ENCODE measurements around the gene HUNK. TPM values are rescaled to one million over a fixed set of nuclear protein-coding genes. Genes with fewer than 3 reads are reported as not detected.

Gene HUNK
- total and polyA plus RNA-seq, 2 donors (not counting 1 experiment from before 2014, with no cell fraction given), result 0.01 to 0.07 TPM

- Mint-ChIP-seq H3K9me3 (ENCODE audit: insufficient read depth) (peaks cover 2% of the 10 kb centered on the region), H3K27ac (no peak overlapping the region), H3K27me3 (peaks cover 24% of the 10 kb centered on the region), H3K4me1 (no peaks in the 10 kb centered on the region), H3K4me3 (no peak overlapping the region)
- no peak overlapping the region for H2AFZ ChIP-seq (ENCODE audit: insufficient read depth, low read depth, low read length, poor library complexity, severe bottlenecking)
- no peaks in the 10 kb centered on the region for H3K4me1 ChIP-seq (ENCODE audit: control insufficient read depth in 2 of 2, insufficient read depth in 2 of 2, low read length in 2 of 2)
- no peaks in the 10 kb centered on the region for H3K9me3 ChIP-seq (ENCODE audit: control extremely low read depth in 1 of 3, control insufficient read depth in 2 of 3, insufficient read depth in 1 of 3, low read length in 2 of 3)
- ChIA-PET POLR2A (interaction anchor here (0.7 kb wide), 1 partner anchor 172 kb away, joined by 3 read pairs; no protein-coding TSS in a partner anchor), CTCF (no interaction called here)
- DNase-seq (no peak), ATAC-seq (ENCODE audit: low read depth) (no peak)
- peaks cover 0 to 7% (median 0%) of the 10 kb centered on the region in 4 experiments for H3K27me3 ChIP-seq (replicated peaks in 1 of 4; ENCODE audit: control extremely low read depth in 1 of 4, control insufficient read depth in 3 of 4, insufficient read depth in 4 of 4, low read length in 3 of 4)
- no peak overlapping the region for H3K4me3 ChIP-seq (ENCODE audit: control extremely low read depth in 1 of 5, extremely low read depth in 1 of 5, insufficient read depth in 1 of 5, low read depth in 2 of 5, low read length in 4 of 5)
- no peaks in the 10 kb centered on the region for H4K20me1 ChIP-seq (ENCODE audit: control insufficient read depth, insufficient read depth, low read length, poor library complexity, severe bottlenecking)
- H3K9ac ChIP-seq (ENCODE audit: low read length), result no peak overlapping the region
- intact Hi-C loops (cut with micrococcal nuclease), result no loop called here
- WGBS (ENCODE audit: insufficient coverage), result 90% methylated on average over 5 of the region's 7 CpGs
- no peak overlapping the region for H3K27ac ChIP-seq (ENCODE audit: low read length in 2 of 2)
- no peak overlapping the region for H3K4me2 ChIP-seq (replicated peaks; ENCODE audit: low read depth, low read length, poor library complexity, severe bottlenecking)
- H3K79me2 ChIP-seq (ENCODE audit: control insufficient read depth, insufficient read depth, low read length), result no peaks in the 10 kb centered on the region
- TF ChIP-seq EZH2 (IDR thresholded peaks at IDR 0.05; ENCODE audit: borderline replicate concordance, insufficient read depth, low read depth, low read length, poor library complexity, severe bottlenecking), result no peak
- TF ChIP-seq, protein P1, sequence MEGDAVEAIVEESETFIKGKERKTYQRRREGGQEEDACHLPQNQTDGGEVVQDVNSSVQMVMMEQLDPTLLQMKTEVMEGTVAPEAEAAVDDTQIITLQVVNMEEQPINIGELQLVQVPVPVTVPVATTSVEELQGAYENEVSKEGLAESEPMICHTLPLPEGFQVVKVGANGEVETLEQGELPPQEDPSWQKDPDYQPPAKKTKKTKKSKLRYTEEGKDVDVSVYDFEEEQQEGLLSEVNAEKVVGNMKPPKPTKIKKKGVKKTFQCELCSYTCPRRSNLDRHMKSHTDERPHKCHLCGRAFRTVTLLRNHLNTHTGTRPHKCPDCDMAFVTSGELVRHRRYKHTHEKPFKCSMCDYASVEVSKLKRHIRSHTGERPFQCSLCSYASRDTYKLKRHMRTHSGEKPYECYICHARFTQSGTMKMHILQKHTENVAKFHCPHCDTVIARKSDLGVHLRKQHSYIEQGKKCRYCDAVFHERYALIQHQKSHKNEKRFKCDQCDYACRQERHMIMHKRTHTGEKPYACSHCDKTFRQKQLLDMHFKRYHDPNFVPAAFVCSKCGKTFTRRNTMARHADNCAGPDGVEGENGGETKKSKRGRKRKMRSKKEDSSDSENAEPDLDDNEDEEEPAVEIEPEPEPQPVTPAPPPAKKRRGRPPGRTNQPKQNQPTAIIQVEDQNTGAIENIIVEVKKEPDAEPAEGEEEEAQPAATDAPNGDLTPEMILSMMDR (IDR thresholded peaks at IDR 0.05), result no peak
- H3K36me3 ChIP-seq (replicated peaks in 1 of 2; ENCODE audit: control extremely low read depth in 1 of 2, control insufficient read depth in 1 of 2, extremely low read depth in 1 of 2, insufficient read depth in 2 of 2, low read length in 1 of 2), result no peaks in the 10 kb centered on the region
Measured at GRCh38 chr21:31850886-31851285, 21.9 kb upstream of the HUNK start.

DNA sequence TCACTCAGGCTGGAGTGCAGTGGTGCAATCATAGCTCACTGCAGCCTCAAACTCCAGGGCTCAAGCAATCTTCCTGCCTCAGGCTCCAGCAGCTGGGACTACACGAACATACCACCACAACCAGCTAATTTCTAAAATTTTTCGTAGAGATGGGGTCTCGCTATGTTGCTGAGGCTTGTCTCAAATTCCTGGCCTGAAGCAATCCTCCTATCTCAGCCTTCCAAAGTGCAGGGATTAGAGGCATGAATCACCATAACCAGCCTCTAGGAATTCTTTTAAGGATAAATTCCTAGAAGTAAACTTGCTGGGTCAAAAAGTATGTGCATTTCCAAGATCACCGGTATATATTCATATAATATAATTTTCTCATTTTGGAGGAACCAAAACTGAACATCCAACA, 17.6 kb upstream of the HUNK start:
- no peak overlapping the region for H2AFZ ChIP-seq (ENCODE audit: insufficient read depth, low read depth, low read length, poor library complexity, severe bottlenecking)
- no peaks in the 10 kb centered on the region for H3K79me2 ChIP-seq (ENCODE audit: control insufficient read depth, insufficient read depth, low read length)
- Mint-ChIP-seq H3K4me3 (no peak overlapping the region), H3K27ac (no peak overlapping the region), H3K27me3 (peaks cover 21% of the 10 kb centered on the region), H3K9me3 (ENCODE audit: insufficient read depth) (peaks cover 2% of the 10 kb centered on the region), H3K4me1 (no peaks in the 10 kb centered on the region)
- DNase-seq (no peak), ATAC-seq (ENCODE audit: low read depth) (no peak)
- no peaks in the 10 kb centered on the region for H3K9me3 ChIP-seq (ENCODE audit: control extremely low read depth in 1 of 3, control insufficient read depth in 2 of 3, insufficient read depth in 1 of 3, low read length in 2 of 3)
- TF ChIP-seq, protein P1 (IDR thresholded peaks at IDR 0.05), result no peak
- TF ChIP-seq EZH2 (IDR thresholded peaks at IDR 0.05; ENCODE audit: borderline replicate concordance, insufficient read depth, low read depth, low read length, poor library complexity, severe bottlenecking), result no peak
- H3K4me3 ChIP-seq (ENCODE audit: control extremely low read depth in 1 of 5, extremely low read depth in 1 of 5, insufficient read depth in 1 of 5, low read depth in 2 of 5, low read length in 4 of 5), result no peak overlapping the region
- no peak overlapping the region for H3K27ac ChIP-seq (ENCODE audit: low read length in 2 of 2)
- H3K4me2 ChIP-seq (replicated peaks; ENCODE audit: low read depth, low read length, poor library complexity, severe bottlenecking), result no peak overlapping the region
- peaks cover 0 to 4% (median 0%) of the 10 kb centered on the region in 4 experiments for H3K27me3 ChIP-seq (replicated peaks in 1 of 4; ENCODE audit: control extremely low read depth in 1 of 4, control insufficient read depth in 3 of 4, insufficient read depth in 4 of 4, low read length in 3 of 4)
- WGBS (ENCODE audit: insufficient coverage), result 75% methylated on average over 1 of the region's 4 CpGs
- CTCF ChIA-PET, result no interaction called here
- H3K4me1 ChIP-seq (ENCODE audit: control insufficient read depth in 2 of 2, insufficient read depth in 2 of 2, low read length in 2 of 2), result no peaks in the 10 kb centered on the region
- no peak overlapping the region for H3K9ac ChIP-seq (ENCODE audit: low read length)
- no peaks in the 10 kb centered on the region for H4K20me1 ChIP-seq (ENCODE audit: control insufficient read depth, insufficient read depth, low read length, poor library complexity, severe bottlenecking)
- intact Hi-C loops (cut with micrococcal nuclease), result no loop called here
- H3K36me3 ChIP-seq (replicated peaks in 1 of 2; ENCODE audit: control extremely low read depth in 1 of 2, control insufficient read depth in 1 of 2, extremely low read depth in 1 of 2, insufficient read depth in 2 of 2, low read length in 1 of 2), result no peaks in the 10 kb centered on the region
- POLR2A ChIA-PET, result no interaction called here

All from B cell (primary cell).